HepG2 (cell line): ENCODE measurements around the gene TLE2. TPM values are rescaled to one million over a fixed set of nuclear protein-coding genes. Genes with fewer than 3 reads are reported as not detected.

ENCODE experiments used
- CBFB ChIP-seq: sonication (generic); formaldehyde crosslinking; IDR thresholded peaks from 2 replicates; pipeline ENCODE4 v1.4.0; 2020; ENCODE audit warnings: missing genetic modification reagents
- CHCHD3 ChIP-seq: sonication (generic); formaldehyde crosslinking; IDR thresholded peaks from 2 replicates; pipeline ENCODE4 v1.8.0; 2022; ENCODE audit warnings: mild to moderate bottlenecking, missing genetic modification reagents, moderate library complexity
- CREM ChIP-seq, 2 experiments: sonication (generic) in 1 of 2; formaldehyde crosslinking in 1 of 2; IDR thresholded peaks; 2 replicates each; pipeline versions ENCODE4 v1.4.0 to v1.6.1; 2016 to 2020; ENCODE audit warnings: antibody characterized with exemption in 1 of 2, mild to moderate bottlenecking in 1 of 2, missing genetic modification reagents in 1 of 2
- FOXK2 ChIP-seq: fragments of 450-650 bp; IDR thresholded peaks from 2 replicates; pipeline ENCODE4 v1.6.1; 2016
- GABPA ChIP-seq, 2 experiments: IDR thresholded peaks; 2 replicates each; pipeline ENCODE4 v1.6.1; 2011 to 2016; ENCODE audit warnings: low read depth in 2 of 2, low read length in 1 of 2, missing biosample characterization in 1 of 2, missing genetic modification characterization in 1 of 2
- HNRNPK ChIP-seq: fragments of 200-400 bp; formaldehyde crosslinking; IDR thresholded peaks from 2 replicates; pipeline ENCODE4 v1.6.1; 2018; ENCODE audit warnings: low read length, low read depth, moderate library complexity, mild to moderate bottlenecking; ENCODE audit not compliant: poor library complexity, severe bottlenecking
- MEIS2 ChIP-seq: sonication (generic); formaldehyde crosslinking; IDR thresholded peaks from 2 replicates; pipeline ENCODE4 v1.9.0; 2021; ENCODE audit warnings: mild to moderate bottlenecking, missing genetic modification reagents
- MXI1 ChIP-seq: IDR thresholded peaks from 3 replicates; pipeline ENCODE4 v1.6.1; 2012; ENCODE audit warnings: low read depth, low read length, inconsistent platforms, borderline replicate concordance
- NAIF1 ChIP-seq: sonication (generic); formaldehyde crosslinking; IDR thresholded peaks from 2 replicates; pipeline ENCODE4 v1.5.0; 2020; ENCODE audit warnings: mild to moderate bottlenecking, missing genetic modification reagents, borderline replicate concordance
- NCOA5 ChIP-seq: sonication (generic); formaldehyde crosslinking; IDR thresholded peaks from 2 replicates; pipeline ENCODE4 v1.4.0; 2020; ENCODE audit warnings: missing genetic modification reagents
- NFRKB ChIP-seq: fragments of 450-650 bp; IDR thresholded peaks from 2 replicates; pipeline ENCODE4 v1.6.1; 2017
- RFX3 ChIP-seq: IDR thresholded peaks from 2 replicates; pipeline ENCODE4 v1.6.1; 2016; ENCODE audit warnings: missing biosample characterization, missing genetic modification reagents
- SIN3B ChIP-seq: fragments of 150-350 bp; IDR thresholded peaks from 2 replicates; pipeline ENCODE4 v1.6.1; 2014; ENCODE audit warnings: low read length
- SNAI1 ChIP-seq: sonication (generic); formaldehyde crosslinking; IDR thresholded peaks from 2 replicates; pipeline ENCODE4 v1.5.0; 2020; ENCODE audit warnings: mild to moderate bottlenecking, missing genetic modification reagents, borderline replicate concordance
- STAT5B ChIP-seq: sonication (generic); formaldehyde crosslinking; IDR thresholded peaks from 2 replicates; pipeline ENCODE4 v1.4.0; 2020; ENCODE audit warnings: missing genetic modification reagents
- TEAD3 ChIP-seq: optimal IDR thresholded peaks from 2 replicates; pipeline ENCODE3; 2016; ENCODE audit warnings: borderline replicate concordance
- WIZ ChIP-seq: sonication (generic); formaldehyde crosslinking; IDR thresholded peaks from 2 replicates; pipeline ENCODE4 v1.5.1; 2020; ENCODE audit warnings: mild to moderate bottlenecking, missing genetic modification reagents
- ZNF207 ChIP-seq: fragments of 450-650 bp; IDR thresholded peaks from 2 replicates; pipeline ENCODE4 v1.6.1; 2016; ENCODE audit warnings: antibody characterized with exemption, borderline replicate concordance
- ZNF331 ChIP-seq: sonication (generic); formaldehyde crosslinking; IDR thresholded peaks from 2 replicates; pipeline ENCODE4 v1.4.0; 2020; ENCODE audit warnings: missing genetic modification reagents
- ZNF33A ChIP-seq: sonication (generic); formaldehyde crosslinking; IDR thresholded peaks from 2 replicates; pipeline ENCODE4 v1.5.1; 2020; ENCODE audit warnings: missing genetic modification reagents, mild to moderate bottlenecking, moderate library complexity, borderline replicate concordance
- ZNF577 ChIP-seq: sonication (generic); formaldehyde crosslinking; IDR thresholded peaks from 2 replicates; pipeline ENCODE4 v1.4.0; 2020; ENCODE audit warnings: mild to moderate bottlenecking, low read depth, missing genetic modification reagents, borderline replicate concordance
- ZNF589 ChIP-seq: sonication (generic); formaldehyde crosslinking; conservative IDR thresholded peaks from 2 replicates; pipeline ENCODE4 v1.8.0; 2022; ENCODE audit warnings: mild to moderate bottlenecking, moderate library complexity, missing genetic modification reagents
- ZNF619 ChIP-seq: sonication (generic); formaldehyde crosslinking; IDR thresholded peaks from 2 replicates; pipeline ENCODE4 v1.4.0; 2020; ENCODE audit warnings: mild to moderate bottlenecking, missing genetic modification reagents
- ZNF776 ChIP-seq: sonication (generic); formaldehyde crosslinking; IDR thresholded peaks from 2 replicates; pipeline ENCODE4 v1.4.0; 2020; ENCODE audit warnings: mild to moderate bottlenecking, missing genetic modification reagents
- ZSCAN22 ChIP-seq: sonication (generic); formaldehyde crosslinking; IDR thresholded peaks from 2 replicates; pipeline ENCODE4 v1.4.0; 2020; ENCODE audit warnings: mild to moderate bottlenecking, missing genetic modification reagents
- polyA plus RNA-seq, 8 experiments: library from polyadenylated mRNA; depleted of rRNA in 3 of 8; stranded (reverse) in 7 of 8; unstranded in 1 of 8; fragments of >200 nt; fragmentation: Illumina TruSeq in 4 of 8; extraction: Trizol in 4 of 8; gene quantifications; 2 replicates each; pipeline versions ENCODE4 v1.2.1 to v1.2.3, GENCODE V29; 2011 to 2016; ENCODE audit warnings: low read depth in 4 of 8, missing spikeins in 1 of 8, mixed read lengths in 1 of 8; ENCODE audit not compliant: insufficient read depth in 1 of 8
- total RNA-seq, 5 experiments: library from RNA; depleted of rRNA; stranded (reverse); fragments of >200 nt; fragmentation: Illumina TruSeq; extraction: Trizol; gene quantifications; 2 replicates each; pipeline ENCODE4 v1.2.3, GENCODE V29; 2016; ENCODE audit warnings: low read depth in 1 of 5
- TF ChIP-seq, protein P1 (sequence below): sonication (generic); formaldehyde crosslinking; IDR thresholded peaks from 2 replicates; pipeline ENCODE4 v1.4.0; 2020; ENCODE audit warnings: missing genetic modification reagents
- TF ChIP-seq, protein P2 (sequence below): sonication (generic); formaldehyde crosslinking; IDR thresholded peaks from 2 replicates; pipeline ENCODE4 v1.4.0; 2020; ENCODE audit warnings: missing genetic modification reagents
- TF ChIP-seq, protein P3 (sequence below): IDR thresholded peaks from 2 replicates; pipeline ENCODE4 v1.6.1; 2016; ENCODE audit warnings: missing genetic modification reagents, missing compliant biosample characterization
- TF ChIP-seq, protein P4 (sequence below): fragments of 450-650 bp; IDR thresholded peaks from 2 replicates; pipeline ENCODE4 v1.6.1; 2017
- TF ChIP-seq, protein P5 (sequence below): IDR thresholded peaks from 2 replicates; pipeline ENCODE4 v1.6.1; 2016; ENCODE audit warnings: mild to moderate bottlenecking

The TLE2 gene
- total and polyA plus RNA-seq, 2 of the 13 experiments (the other 11 are each of a cell fraction or from before 2014, with no cell fraction given), result 0.07 to 0.81 TPM

DNA sequence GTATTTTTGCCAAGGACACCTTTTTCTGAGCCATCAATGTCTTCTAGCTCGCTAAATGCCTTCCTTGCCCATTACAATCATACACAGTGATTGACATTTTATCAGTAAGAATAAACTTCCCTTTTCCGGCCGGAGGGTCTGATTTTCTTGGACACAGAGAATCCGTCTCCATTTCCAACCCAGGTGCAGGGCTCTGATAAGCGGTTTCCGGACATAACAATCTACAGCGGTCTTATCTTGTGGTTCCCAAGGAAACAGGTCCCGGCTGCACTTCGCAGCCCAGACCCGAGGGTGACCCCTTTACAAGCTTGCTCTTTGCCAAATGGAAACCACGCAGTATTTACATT lies 79.2 kb downstream of the TLE2 start (continued):
- peak; percentile 54 for TF ChIP-seq RFX3 (CRISPR knock-in tag)
- TF ChIP-seq NFRKB, result no peak
- TF ChIP-seq CBFB (CRISPR knock-in tag), result no peak
- 0 out of 2 replicates have a peak, but pooled peaks have one; percentile 38 for TF ChIP-seq WIZ (CRISPR knock-in tag)
- TF ChIP-seq STAT5B (CRISPR knock-in tag), result no peak
- no peak for TF ChIP-seq ZNF577 (CRISPR knock-in tag)
- TF ChIP-seq ZNF331 (CRISPR knock-in tag), result peak; percentile 31; the same call in 1 of the 2 replicates
- TF ChIP-seq, protein P1, sequence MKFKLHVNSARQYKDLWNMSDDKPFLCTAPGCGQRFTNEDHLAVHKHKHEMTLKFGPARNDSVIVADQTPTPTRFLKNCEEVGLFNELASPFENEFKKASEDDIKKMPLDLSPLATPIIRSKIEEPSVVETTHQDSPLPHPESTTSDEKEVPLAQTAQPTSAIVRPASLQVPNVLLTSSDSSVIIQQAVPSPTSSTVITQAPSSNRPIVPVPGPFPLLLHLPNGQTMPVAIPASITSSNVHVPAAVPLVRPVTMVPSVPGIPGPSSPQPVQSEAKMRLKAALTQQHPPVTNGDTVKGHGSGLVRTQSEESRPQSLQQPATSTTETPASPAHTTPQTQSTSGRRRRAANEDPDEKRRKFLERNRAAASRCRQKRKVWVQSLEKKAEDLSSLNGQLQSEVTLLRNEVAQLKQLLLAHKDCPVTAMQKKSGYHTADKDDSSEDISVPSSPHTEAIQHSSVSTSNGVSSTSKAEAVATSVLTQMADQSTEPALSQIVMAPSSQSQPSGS, result no peak
- TF ChIP-seq GABPA (IDR thresholded peaks at IDR 0.05; ENCODE audit: low read depth, low read length), result no peak
- no peak for TF ChIP-seq GABPA (CRISPR knock-in tag; IDR thresholded peaks at IDR 0.05; ENCODE audit: low read depth)
- no peak for TF ChIP-seq SIN3B
- no peak for TF ChIP-seq ZNF776 (CRISPR knock-in tag)
- TF ChIP-seq ZNF589 (CRISPR knock-in tag), result 0 out of 2 replicates have a peak, but pooled peaks have one; percentile 25
- no peak for TF ChIP-seq ZNF619 (CRISPR knock-in tag)
- TF ChIP-seq ZNF33A (CRISPR knock-in tag), result no peak
- TF ChIP-seq, protein P2, sequence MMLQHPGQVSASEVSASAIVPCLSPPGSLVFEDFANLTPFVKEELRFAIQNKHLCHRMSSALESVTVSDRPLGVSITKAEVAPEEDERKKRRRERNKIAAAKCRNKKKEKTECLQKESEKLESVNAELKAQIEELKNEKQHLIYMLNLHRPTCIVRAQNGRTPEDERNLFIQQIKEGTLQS, result peak; percentile 3; the same call in 1 of the 2 replicates
- no peak for TF ChIP-seq ZNF207
- no peak for TF ChIP-seq MXI1
- 0 out of 2 replicates have a peak, but pooled peaks have one; percentile 31 for TF ChIP-seq SNAI1 (CRISPR knock-in tag)
- TF ChIP-seq FOXK2, result no peak
- no peak for TF ChIP-seq CREM (IDR thresholded peaks at IDR 0.05)
- no peak for TF ChIP-seq CREM (CRISPR knock-in tag; IDR thresholded peaks at IDR 0.05)
- TF ChIP-seq, protein P3, sequence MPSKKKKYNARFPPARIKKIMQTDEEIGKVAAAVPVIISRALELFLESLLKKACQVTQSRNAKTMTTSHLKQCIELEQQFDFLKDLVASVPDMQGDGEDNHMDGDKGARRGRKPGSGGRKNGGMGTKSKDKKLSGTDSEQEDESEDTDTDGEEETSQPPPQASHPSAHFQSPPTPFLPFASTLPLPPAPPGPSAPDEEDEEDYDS, result no peak
- no peak for TF ChIP-seq TEAD3 (CRISPR knock-in tag)
- no peak for TF ChIP-seq CHCHD3 (CRISPR knock-in tag)
- TF ChIP-seq, protein P4, sequence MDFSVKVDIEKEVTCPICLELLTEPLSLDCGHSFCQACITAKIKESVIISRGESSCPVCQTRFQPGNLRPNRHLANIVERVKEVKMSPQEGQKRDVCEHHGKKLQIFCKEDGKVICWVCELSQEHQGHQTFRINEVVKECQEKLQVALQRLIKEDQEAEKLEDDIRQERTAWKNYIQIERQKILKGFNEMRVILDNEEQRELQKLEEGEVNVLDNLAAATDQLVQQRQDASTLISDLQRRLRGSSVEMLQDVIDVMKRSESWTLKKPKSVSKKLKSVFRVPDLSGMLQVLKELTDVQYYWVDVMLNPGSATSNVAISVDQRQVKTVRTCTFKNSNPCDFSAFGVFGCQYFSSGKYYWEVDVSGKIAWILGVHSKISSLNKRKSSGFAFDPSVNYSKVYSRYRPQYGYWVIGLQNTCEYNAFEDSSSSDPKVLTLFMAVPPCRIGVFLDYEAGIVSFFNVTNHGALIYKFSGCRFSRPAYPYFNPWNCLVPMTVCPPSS, result no peak
- TF ChIP-seq, protein P5, sequence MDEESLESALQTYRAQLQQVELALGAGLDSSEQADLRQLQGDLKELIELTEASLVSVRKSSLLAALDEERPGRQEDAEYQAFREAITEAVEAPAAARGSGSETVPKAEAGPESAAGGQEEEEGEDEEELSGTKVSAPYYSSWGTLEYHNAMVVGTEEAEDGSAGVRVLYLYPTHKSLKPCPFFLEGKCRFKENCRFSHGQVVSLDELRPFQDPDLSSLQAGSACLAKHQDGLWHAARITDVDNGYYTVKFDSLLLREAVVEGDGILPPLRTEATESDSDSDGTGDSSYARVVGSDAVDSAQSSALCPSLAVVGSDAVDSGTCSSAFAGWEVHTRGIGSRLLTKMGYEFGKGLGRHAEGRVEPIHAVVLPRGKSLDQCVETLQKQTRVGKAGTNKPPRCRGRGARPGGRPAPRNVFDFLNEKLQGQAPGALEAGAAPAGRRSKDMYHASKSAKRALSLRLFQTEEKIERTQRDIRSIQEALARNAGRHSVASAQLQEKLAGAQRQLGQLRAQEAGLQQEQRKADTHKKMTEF, result no peak
- no peak for TF ChIP-seq NAIF1
- TF ChIP-seq ZSCAN22, result no peak
- no peak for TF ChIP-seq MEIS2
- TF ChIP-seq HNRNPK, result no peak
- no peak for TF ChIP-seq NCOA5 (CRISPR knock-in tag)
